ENCODE data around the gene PAK1IP1. TPM values are rescaled to one million over a fixed set of nuclear protein-coding genes. Genes with fewer than 3 reads are reported as not detected.
"Not testable (repeated sequence)": the region's sequence is repeated elsewhere in the genome, so short reads cannot be mapped to it uniquely, and the experiment has no call there.

PAK1IP1 gene
- total RNA-seq, 1 experiment from 2014 or later = 25.9 TPM

GRCh38 chr6:10662207-10662606 is 32.6 kb upstream of the PAK1IP1 start:
- no peaks in the 10 kb centered on the region for H3K9me3 ChIP-seq
- H3K4me1 ChIP-seq = no peaks in the 10 kb centered on the region
- no TSS peak for BruUV-seq (replicated peaks)
- TF ChIP-seq CTCF (IDR thresholded peaks at IDR 0.05; ENCODE audit: insufficient read depth in 1 of 2, low read depth in 1 of 2, low read length in 1 of 2, severe bottlenecking in 1 of 2, unreplicated experiment in 1 of 2) = no peak
- ChIA-PET CTCF (no interaction called here), POLR2A (no interaction called here)
- Mint-ChIP-seq H3K27me3 (ENCODE audit: insufficient read depth, unreplicated experiment) (peaks cover 6% of the 10 kb centered on the region), H3K36me3 (ENCODE audit: insufficient read depth, unreplicated experiment) (no peaks in the 10 kb centered on the region), H3K27ac (ENCODE audit: unreplicated experiment) (no peak overlapping the region), H3K9me3 (ENCODE audit: unreplicated experiment) (no peaks in the 10 kb centered on the region), H3K4me3 (ENCODE audit: unreplicated experiment) (no peak overlapping the region), H3K4me1 (ENCODE audit: low read depth, unreplicated experiment) (no peaks in the 10 kb centered on the region)
- no peaks in the 10 kb centered on the region for H3K36me3 ChIP-seq (ENCODE audit: control insufficient read depth, insufficient read depth, low read length)
- intact Hi-C loops (cut with micrococcal nuclease; ENCODE audit: unreplicated experiment) = no loop called here
- H3K27me3 ChIP-seq (replicated peaks; ENCODE audit: control insufficient read depth, insufficient read depth, low read length) = no peaks in the 10 kb centered on the region
- DNase-seq = no peak
- H3K4me3 ChIP-seq (ENCODE audit: low read depth, low read length) = no peak overlapping the region

GRCh38 chr6:10662742-10663141 is 32.0 kb upstream of the PAK1IP1 start:
- ChIA-PET POLR2A (no interaction called here), CTCF (no interaction called here)
- no peaks in the 10 kb centered on the region for H3K4me1 Mint-ChIP-seq (ENCODE audit: low read depth, unreplicated experiment)
- no peaks in the 10 kb centered on the region for H3K9me3 Mint-ChIP-seq (ENCODE audit: unreplicated experiment)
- intact Hi-C loops (cut with micrococcal nuclease; ENCODE audit: unreplicated experiment) = no loop called here
- H3K4me3 ChIP-seq (ENCODE audit: low read depth, low read length) = no peak overlapping the region
- H3K36me3 Mint-ChIP-seq (ENCODE audit: insufficient read depth, unreplicated experiment) = no peaks in the 10 kb centered on the region
- TF ChIP-seq CTCF (IDR thresholded peaks at IDR 0.05; ENCODE audit: insufficient read depth in 1 of 2, low read depth in 1 of 2, low read length in 1 of 2, severe bottlenecking in 1 of 2, unreplicated experiment in 1 of 2) = no peak
- no peaks in the 10 kb centered on the region for H3K36me3 ChIP-seq (ENCODE audit: control insufficient read depth, insufficient read depth, low read length)
- H3K27me3 ChIP-seq (replicated peaks; ENCODE audit: control insufficient read depth, insufficient read depth, low read length) = no peaks in the 10 kb centered on the region
- H3K4me1 ChIP-seq = no peaks in the 10 kb centered on the region
- no TSS peak for BruUV-seq (replicated peaks)
- peaks cover 6% of the 10 kb centered on the region for H3K27me3 Mint-ChIP-seq (ENCODE audit: insufficient read depth, unreplicated experiment)
- no peak for DNase-seq
- no peak overlapping the region for H3K4me3 Mint-ChIP-seq (ENCODE audit: unreplicated experiment)
- H3K9me3 ChIP-seq = no peaks in the 10 kb centered on the region
- no peak overlapping the region for H3K27ac Mint-ChIP-seq (ENCODE audit: unreplicated experiment)

DNA sequence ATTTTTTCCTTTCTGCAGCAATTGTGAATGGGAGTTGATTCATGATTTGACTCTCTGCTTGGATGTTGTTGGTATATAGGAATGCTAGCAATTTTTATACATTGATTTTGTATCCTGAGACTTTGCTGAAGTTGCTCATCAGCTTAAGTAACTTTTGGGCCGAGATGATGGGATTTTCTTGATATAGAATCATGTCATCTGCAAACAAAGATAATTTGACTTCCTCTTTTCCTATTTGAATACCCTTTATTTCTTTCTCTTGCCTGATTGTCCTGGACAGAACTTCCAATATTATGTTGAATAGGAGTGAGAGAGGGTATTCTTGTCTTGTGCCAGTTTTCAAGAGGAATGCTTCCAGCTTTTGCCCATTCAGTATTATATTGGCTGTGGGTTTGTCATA is 29.2 kb upstream of the PAK1IP1 start:
- H3K9me3 Mint-ChIP-seq (ENCODE audit: unreplicated experiment); H3K9me3 ChIP-seq; H3K36me3 ChIP-seq (ENCODE audit: control insufficient read depth, insufficient read depth, low read length); CTCF ChIA-PET; H3K4me3 Mint-ChIP-seq (ENCODE audit: unreplicated experiment); H3K4me1 Mint-ChIP-seq (ENCODE audit: low read depth, unreplicated experiment); DNase-seq; H3K36me3 Mint-ChIP-seq (ENCODE audit: insufficient read depth, unreplicated experiment); H3K27me3 ChIP-seq (replicated peaks; ENCODE audit: control insufficient read depth, insufficient read depth, low read length); BruUV-seq (replicated peaks); H3K27ac Mint-ChIP-seq (ENCODE audit: unreplicated experiment); H3K4me1 ChIP-seq; H3K27me3 Mint-ChIP-seq (ENCODE audit: insufficient read depth, unreplicated experiment); POLR2A ChIA-PET; intact Hi-C loops (cut with micrococcal nuclease; ENCODE audit: unreplicated experiment); H3K4me3 ChIP-seq (ENCODE audit: low read depth, low read length): not testable (repeated sequence)
